ENCODE results near the gene ARGFX.
A peak's percentile ranks its signal among the peaks of the same experiment; 100 is the strongest.

Gene ARGFX

DNA sequence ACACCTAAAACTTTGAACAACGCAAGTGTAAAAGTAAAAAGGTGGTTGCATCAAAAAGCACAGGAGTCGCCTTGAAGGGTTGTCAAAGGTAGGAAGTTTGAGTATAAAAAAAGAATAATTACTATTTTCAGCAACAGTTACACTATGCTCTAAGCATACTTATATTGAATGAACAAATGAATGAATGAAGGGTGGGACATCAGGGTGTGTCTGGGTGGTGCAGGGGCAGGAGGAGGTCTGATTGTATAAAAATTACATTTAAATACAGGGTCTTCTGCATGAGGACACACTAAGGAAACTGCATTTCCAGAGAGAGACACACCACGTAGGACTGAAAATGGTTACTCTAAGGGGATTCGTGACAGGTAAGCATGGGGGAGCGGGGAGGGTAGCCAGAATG is at the start of gene ARGFX:
Gene ARGFX, plus strand, starts transcription at position 301 of the 400 bp plus-strand sequence. CDS start 2,765 bp downstream, outside the sequence.
- H3K36me3 Mint-ChIP-seq (ENCODE audit: low read depth) = no peaks in the 10 kb centered on the region
- no peak within 1 kb of the TSS for H3K27ac Mint-ChIP-seq
- no peaks in the 10 kb centered on the region for H3K9me3 Mint-ChIP-seq
- no peaks in the 10 kb centered on the region for H3K4me1 Mint-ChIP-seq (ENCODE audit: low read depth)
- no peak within 1 kb of the TSS for H3K4me3 Mint-ChIP-seq
- no peaks in the 10 kb centered on the region for H3K27me3 Mint-ChIP-seq

DNA sequence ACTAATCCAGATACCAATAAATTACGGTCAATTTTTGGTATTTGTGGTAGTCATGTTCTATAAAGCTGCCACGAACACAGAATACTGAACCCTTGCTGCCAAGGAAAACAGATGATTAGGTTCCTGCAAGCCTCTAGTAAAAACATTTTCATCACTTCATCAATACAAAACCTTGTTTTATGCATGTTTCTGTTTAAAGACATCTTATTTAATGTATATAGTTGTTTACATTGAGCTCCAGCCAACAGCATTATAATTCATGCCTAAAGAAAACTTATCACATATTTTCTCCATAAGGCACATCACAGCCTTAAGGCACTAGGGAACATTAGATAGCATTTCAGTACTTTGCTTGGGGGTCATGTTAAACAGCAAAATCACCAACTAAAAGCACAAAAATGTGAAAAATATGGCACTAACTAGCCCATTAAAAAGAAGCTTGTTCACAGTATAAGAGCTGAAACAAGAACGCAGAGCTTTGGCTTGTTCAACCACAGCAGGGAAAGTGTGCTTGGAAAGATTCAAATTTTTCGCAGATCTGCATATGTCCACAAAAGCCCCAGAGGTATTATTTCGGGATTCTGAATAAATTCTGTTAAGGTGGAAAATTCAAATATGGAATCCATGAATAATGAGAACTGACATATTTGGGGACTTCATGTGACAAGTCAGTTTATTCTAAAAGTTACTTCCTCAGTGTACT is 49.6 kb upstream of the ARGFX start:
- no peak overlapping the region for H3K4me3 Mint-ChIP-seq
- peaks cover 83% of the 10 kb centered on the region for H3K36me3 Mint-ChIP-seq (ENCODE audit: low read depth)
- no peak overlapping the region for H3K27ac Mint-ChIP-seq
- no peaks in the 10 kb centered on the region for H3K4me1 Mint-ChIP-seq (ENCODE audit: low read depth)
- no peaks in the 10 kb centered on the region for H3K27me3 Mint-ChIP-seq
- peaks cover 21% of the 10 kb centered on the region for H3K9me3 Mint-ChIP-seq

DNA sequence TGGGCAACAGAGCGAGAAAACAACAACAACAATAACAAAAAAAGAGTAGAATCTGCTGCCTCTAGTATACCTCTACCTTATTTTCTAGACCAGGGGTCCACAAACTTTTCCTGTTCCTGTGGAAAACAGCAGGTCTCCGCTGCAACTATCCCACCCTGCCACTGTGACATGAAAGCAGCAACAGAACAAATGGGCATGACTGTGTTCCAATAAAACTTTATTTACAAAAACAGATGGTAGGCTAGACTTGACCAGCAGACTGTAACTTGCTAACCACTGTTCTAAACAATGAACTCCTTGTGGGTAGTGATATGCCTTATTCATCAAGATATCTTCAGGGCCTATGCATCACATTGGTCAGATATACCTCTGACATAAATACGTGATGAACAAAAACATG is 47.2 kb upstream of the ARGFX start:
- H3K27me3 Mint-ChIP-seq = no peaks in the 10 kb centered on the region
- no peak overlapping the region for H3K27ac Mint-ChIP-seq
- H3K36me3 Mint-ChIP-seq (ENCODE audit: low read depth) = peaks cover 79% of the 10 kb centered on the region
- no peaks in the 10 kb centered on the region for H3K4me1 Mint-ChIP-seq (ENCODE audit: low read depth)
- peaks cover 16% of the 10 kb centered on the region for H3K9me3 Mint-ChIP-seq
- H3K4me3 Mint-ChIP-seq = no peak overlapping the region

DNA sequence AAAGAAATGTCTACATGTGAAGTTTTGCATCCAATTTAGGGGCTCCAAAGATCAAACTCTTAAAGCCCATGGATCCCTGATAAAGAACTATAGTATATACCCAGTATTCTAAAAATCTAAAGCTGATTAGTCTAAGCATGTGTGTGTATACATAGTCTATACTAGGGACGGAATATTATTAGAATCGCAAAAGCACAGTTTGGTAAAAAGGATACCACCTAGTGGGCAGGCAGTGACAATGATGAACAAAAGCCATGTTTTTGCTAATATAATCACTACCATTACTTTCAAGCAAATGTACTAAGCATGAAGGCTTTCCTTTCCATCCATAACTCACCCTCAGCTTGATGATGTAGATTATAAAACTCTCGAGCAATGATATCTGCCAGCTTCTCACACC is 38.4 kb upstream of the ARGFX start:
- Mint-ChIP-seq H3K27ac (no peak overlapping the region), H3K9me3 (no peaks in the 10 kb centered on the region), H3K36me3 (ENCODE audit: low read depth) (peaks cover 65% of the 10 kb centered on the region), H3K4me3 (no peak overlapping the region), H3K4me1 (ENCODE audit: low read depth) (no peaks in the 10 kb centered on the region), H3K27me3 (no peaks in the 10 kb centered on the region)

DNA sequence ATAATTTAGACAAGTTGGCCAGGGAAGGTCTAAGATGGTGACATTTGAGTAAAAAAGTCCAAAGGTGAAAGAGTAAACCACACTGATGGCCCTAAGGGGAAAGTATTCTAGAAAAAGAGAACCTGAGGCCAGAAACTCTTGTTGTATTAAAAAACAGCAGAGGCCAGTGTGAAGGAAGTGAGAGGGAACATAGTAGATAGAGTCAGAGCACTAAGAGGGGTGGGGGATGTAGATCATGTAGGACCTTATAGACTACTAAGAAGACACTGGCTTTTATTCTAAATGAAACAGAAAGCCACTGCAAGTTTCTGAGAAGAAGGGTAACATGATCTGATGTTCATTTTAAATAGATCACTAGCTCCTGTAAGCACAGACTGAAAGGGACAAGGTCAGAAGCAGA is 36.5 kb upstream of the ARGFX start:
- Mint-ChIP-seq H3K4me1 (ENCODE audit: low read depth) (no peaks in the 10 kb centered on the region), H3K27ac (no peak overlapping the region)

DNA sequence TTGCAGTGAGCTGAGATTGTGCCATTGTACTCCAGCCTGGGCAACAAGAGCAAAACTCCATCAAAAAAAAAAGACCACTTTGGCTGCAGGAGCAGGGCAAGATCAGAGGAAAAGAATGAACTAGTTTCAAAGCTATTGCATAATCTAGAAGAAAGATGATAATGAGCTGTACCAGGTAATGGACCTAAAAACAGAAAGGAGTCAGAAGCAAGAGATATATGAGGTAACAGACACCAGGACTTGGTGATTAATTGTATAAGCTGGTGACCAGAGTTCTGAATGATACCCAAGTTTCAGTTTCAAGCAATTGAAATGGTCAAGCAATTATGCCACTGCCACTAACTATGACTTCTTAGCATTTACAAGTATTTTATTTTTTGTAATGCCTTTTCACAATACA is 24.8 kb upstream of the ARGFX start:
- Mint-ChIP-seq H3K36me3 (ENCODE audit: low read depth) (peaks cover 42% of the 10 kb centered on the region), H3K9me3 (no peaks in the 10 kb centered on the region), H3K27me3 (no peaks in the 10 kb centered on the region), H3K4me1 (ENCODE audit: low read depth) (peaks cover 24% of the 10 kb centered on the region), H3K4me3 (no peak overlapping the region), H3K27ac (no peak overlapping the region)

More for the DNA sequence above, 36.5 kb upstream of the ARGFX start:
- H3K4me3 Mint-ChIP-seq = no peak overlapping the region
- H3K9me3 Mint-ChIP-seq = no peaks in the 10 kb centered on the region
- no peaks in the 10 kb centered on the region for H3K27me3 Mint-ChIP-seq
- H3K36me3 Mint-ChIP-seq (ENCODE audit: low read depth) = peaks cover 69% of the 10 kb centered on the region

DNA sequence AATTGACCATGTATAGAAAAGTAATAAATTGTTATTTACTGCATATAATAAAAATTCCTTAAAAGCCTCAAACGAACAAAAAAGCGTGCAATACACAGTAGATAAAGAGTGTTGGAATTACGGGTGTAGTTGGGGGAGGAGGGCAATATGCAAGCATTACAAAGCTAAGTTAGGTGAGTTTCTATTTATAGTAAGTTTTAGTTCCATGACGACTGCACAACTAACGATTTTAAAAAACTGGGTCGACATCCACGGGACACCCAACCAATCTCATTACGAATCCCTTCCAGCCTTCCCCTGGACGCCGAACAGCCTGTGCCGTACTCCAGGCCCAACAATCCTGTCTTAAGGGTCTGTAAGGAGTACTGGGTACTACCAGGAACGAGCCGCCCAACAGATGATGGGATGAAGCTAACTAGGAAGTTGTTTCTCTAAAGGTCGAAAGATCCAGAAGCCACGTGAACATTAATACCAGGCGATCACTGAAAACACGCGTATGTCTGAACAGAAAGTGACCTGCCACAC is 22.6 kb upstream of the ARGFX start:
- Mint-ChIP-seq H3K9me3 (no peaks in the 10 kb centered on the region), H3K4me1 (ENCODE audit: low read depth) (peaks cover 24% of the 10 kb centered on the region), H3K27me3 (no peaks in the 10 kb centered on the region), H3K4me3 (peak overlapping the region; percentile 97), H3K27ac (peak overlapping the region; percentile 90), H3K36me3 (ENCODE audit: low read depth) (peaks cover 29% of the 10 kb centered on the region)

DNA sequence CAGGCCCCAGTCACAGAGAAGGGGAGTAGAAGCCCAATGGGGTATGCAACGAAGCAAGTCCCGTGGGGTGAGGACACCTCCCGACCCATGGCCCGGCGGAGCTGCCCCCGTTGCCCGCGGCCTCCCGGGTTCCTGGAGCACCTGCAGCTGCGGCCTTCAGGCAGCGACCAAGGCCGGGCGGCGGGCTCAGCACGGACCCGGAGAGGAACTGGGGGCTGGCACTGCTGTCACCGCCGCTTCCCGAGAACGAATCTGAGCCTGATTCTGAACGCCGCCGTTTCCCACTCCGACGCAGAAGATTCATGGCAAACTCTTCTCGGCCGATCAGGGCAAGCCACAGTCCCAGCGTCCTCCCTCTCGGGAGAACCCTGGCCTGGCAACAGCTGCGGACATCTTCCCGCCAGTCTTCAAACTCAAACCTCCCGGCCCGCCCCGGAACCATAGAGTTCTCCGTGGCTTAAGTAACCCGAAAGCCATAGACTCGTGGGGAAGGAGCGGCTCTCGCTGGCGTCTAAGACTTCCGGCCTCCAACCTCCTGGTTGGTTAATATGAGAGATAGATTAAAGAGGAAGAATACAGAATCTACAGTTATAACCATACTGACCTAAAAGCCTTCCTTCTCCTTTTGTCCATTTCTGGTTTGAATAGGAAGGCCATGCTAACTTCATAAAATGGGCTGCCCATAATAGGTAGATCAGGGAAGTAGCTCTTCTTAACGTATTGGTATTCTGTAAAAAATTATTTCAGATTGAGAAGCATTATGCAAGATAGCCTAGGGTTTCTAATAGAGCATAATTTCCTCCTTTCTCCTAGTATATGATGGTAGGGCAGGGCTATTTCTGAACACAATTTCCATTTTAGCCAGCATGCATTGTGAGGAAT is 21.9 kb upstream of the ARGFX start, which contains the start of gene POLQ:
Gene POLQ, minus strand, starts transcription at position 415 of the 882 bp plus-strand sequence. Its CDS starts 111 bp downstream, at position 304.
- Mint-ChIP-seq H3K9me3 (no peaks in the 10 kb centered on the region), H3K27ac (peak within 1 kb of the TSS; percentile 90), H3K36me3 (ENCODE audit: low read depth) (peaks cover 25% of the 10 kb centered on the region), H3K4me1 (ENCODE audit: low read depth) (peaks cover 24% of the 10 kb centered on the region), H3K27me3 (no peaks in the 10 kb centered on the region), H3K4me3 (peak within 1 kb of the TSS; percentile 97)

DNA sequence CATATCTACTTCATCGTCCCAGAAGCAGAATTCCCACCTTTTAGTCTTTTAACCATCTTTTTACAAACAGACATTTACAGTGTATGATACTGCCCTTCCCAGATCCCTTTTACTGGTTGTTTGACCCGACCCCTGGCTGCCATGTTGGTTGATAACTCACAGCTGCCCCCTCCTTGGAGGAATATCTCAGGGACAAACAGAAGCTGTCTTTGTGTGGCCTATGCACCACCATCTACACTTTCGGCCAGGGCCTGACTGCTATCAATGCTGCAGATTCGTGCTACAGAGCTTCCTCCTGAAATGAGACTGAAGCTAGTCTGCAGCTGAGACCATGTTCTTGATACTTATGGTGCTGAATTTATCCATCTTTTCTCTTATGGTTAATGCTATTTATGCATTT is 15.4 kb upstream of the ARGFX start:
- H3K27ac Mint-ChIP-seq = no peak overlapping the region

DNA sequence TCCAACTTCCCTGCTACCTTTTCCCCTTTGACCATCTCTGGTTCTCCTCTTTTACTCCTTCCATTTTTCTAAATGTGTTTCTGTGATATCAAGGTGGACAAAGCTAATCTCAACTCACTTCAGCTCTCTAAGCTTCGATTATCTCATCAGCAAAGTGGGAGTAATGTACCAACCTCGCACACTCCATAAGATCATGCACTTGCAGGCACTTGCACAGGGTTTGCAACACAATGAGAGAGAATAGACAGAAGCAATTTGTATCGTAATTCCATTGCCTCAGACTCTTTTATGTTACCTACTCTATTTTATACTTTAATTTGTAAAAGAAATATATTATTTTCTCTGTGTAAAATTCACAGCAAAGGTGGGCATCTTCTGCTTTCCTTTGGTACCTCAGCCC is 15.0 kb upstream of the ARGFX start:
- no peak overlapping the region for H3K27ac Mint-ChIP-seq
- H3K27me3 Mint-ChIP-seq = no peaks in the 10 kb centered on the region
- no peaks in the 10 kb centered on the region for H3K4me1 Mint-ChIP-seq (ENCODE audit: low read depth)
- no peaks in the 10 kb centered on the region for H3K36me3 Mint-ChIP-seq (ENCODE audit: low read depth)
- no peaks in the 10 kb centered on the region for H3K9me3 Mint-ChIP-seq
- H3K4me3 Mint-ChIP-seq = no peak overlapping the region

More for the DNA sequence above, 15.4 kb upstream of the ARGFX start:
- H3K4me1 Mint-ChIP-seq (ENCODE audit: low read depth) = no peaks in the 10 kb centered on the region
- no peaks in the 10 kb centered on the region for H3K9me3 Mint-ChIP-seq
- H3K27me3 Mint-ChIP-seq = no peaks in the 10 kb centered on the region
- H3K4me3 Mint-ChIP-seq = no peak overlapping the region
- no peaks in the 10 kb centered on the region for H3K36me3 Mint-ChIP-seq (ENCODE audit: low read depth)

DNA sequence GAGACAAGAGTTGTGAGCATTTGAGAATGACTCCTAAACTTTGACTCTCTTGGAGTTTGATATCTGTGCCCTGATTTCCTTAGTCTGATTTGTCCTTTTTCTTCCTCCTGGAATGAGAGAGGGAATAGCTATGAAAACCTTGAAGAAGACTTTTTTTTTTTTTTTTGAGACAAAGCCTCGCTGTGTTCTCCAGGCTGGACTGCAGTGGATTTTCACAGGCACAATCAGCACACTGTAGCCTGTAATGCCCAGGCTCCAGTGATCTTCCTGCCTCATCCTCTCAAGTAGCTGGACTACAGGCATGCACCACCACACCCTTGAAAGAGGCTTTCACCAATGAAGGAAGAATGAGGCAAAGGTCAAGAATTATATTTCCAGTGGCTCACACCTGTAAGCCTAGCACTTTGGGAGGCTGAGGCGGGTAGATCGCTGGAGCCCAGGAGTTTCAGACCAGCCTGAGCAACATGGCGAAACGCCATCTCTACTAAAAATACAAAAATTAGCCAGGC is 10.3 kb upstream of the ARGFX start:
- no peaks in the 10 kb centered on the region for H3K27me3 Mint-ChIP-seq
- H3K4me1 Mint-ChIP-seq (ENCODE audit: low read depth) = no peaks in the 10 kb centered on the region
- no peak overlapping the region for H3K4me3 Mint-ChIP-seq
- H3K9me3 Mint-ChIP-seq = no peaks in the 10 kb centered on the region
- H3K36me3 Mint-ChIP-seq (ENCODE audit: low read depth) = no peaks in the 10 kb centered on the region
- no peak overlapping the region for H3K27ac Mint-ChIP-seq

DNA sequence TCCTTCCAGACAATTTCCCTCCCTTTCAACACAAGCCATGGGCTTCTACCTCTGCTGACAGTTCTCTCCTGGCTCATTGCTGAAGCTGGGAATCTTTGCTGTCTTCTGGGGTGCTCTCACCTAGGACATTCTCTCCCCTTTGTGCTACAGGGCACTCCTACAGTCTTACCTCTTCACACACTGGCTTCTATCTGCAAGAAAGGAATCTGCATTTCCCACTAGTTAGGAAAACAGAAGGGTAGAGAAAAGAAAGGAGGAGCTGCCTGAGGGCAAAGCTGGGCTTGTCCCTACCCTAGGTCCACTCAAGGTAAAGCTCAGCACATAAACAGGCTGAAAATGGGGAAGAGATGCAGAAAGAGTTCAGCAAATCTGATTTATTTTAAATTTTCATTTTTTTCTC is 5.6 kb upstream of the ARGFX start:
- Mint-ChIP-seq H3K27me3 (no peaks in the 10 kb centered on the region), H3K4me1 (ENCODE audit: low read depth) (no peaks in the 10 kb centered on the region), H3K27ac (no peak overlapping the region), H3K4me3 (no peak overlapping the region), H3K9me3 (no peaks in the 10 kb centered on the region), H3K36me3 (ENCODE audit: low read depth) (no peaks in the 10 kb centered on the region)

DNA sequence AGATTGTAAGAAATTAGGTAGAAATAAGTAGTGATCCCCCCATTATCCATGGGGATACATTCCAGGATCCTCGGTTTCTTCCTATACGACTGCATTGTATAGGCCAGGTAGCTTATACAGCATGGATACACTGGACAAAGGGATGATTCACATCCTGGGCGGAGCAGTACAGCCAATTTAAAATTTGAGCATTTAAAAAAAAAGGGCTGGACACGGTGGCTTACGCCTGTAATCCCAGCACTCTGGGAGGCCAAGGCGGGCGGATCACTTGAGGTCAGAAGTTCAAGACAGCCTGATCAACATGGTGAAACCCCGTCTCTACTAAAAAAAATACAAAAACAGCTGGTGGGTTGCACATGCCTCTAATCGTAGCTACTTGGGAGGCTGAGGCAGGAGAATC is 976 bp upstream of the ARGFX start:
- Mint-ChIP-seq H3K27me3 (no peaks in the 10 kb centered on the region), H3K4me1 (ENCODE audit: low read depth) (no peaks in the 10 kb centered on the region), H3K4me3 (no peak overlapping the region), H3K9me3 (no peaks in the 10 kb centered on the region), H3K36me3 (ENCODE audit: low read depth) (no peaks in the 10 kb centered on the region), H3K27ac (no peak overlapping the region)

DNA sequence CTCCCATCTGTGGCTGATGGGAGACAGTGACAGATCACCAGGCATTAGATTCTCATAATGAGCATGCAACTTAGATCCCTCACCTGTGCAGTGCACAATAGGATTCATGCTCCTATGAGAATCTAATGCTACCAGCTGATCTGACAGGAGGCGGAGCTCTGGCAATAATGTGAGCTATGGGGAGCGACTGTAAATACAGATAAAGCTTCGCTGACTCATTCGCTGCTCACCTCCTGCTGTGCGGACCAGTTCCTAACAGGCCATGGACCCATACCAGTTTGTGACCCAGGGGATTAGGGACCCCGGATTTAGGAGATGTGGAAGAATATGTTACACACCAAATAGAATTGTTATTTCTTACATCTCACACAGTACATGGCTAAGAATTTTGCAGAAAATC is 6.7 kb downstream of the ARGFX start:
- H3K27me3 Mint-ChIP-seq = no peaks in the 10 kb centered on the region
- no peaks in the 10 kb centered on the region for H3K36me3 Mint-ChIP-seq (ENCODE audit: low read depth)
- no peak overlapping the region for H3K27ac Mint-ChIP-seq
- no peak overlapping the region for H3K4me3 Mint-ChIP-seq
- no peaks in the 10 kb centered on the region for H3K9me3 Mint-ChIP-seq
- H3K4me1 Mint-ChIP-seq (ENCODE audit: low read depth) = no peaks in the 10 kb centered on the region

DNA sequence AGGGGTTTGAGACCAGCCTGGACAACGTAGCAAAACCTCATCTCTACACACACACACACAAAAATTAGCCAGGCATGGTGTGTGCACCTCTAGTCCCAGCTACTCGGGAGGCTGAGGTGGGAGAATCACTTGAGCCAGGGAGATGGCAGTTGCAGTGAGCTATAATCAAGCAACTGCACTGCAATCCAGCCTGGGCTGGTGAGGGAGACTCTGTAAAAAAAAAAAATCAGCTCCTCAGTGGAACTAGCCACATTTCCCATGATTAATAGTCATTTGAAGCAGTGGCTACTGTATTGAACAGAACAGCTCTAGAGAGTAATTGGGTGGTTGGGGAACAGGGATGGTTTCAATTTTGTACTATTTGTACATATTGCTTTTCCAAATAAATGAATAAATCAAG is 13.9 kb downstream of the ARGFX start:
- Mint-ChIP-seq H3K36me3 (ENCODE audit: low read depth) (no peaks in the 10 kb centered on the region), H3K4me1 (ENCODE audit: low read depth) (no peaks in the 10 kb centered on the region), H3K27ac (no peak overlapping the region), H3K9me3 (no peaks in the 10 kb centered on the region), H3K27me3 (peaks cover 20% of the 10 kb centered on the region), H3K4me3 (no peak overlapping the region)

Measured in stimulated activated naive CD8-positive, alpha-beta T cell treated with anti-CD3 and anti-CD28 coated beads, Interleukin-15, Interleukin-2, amounts not matched to agents 100 ng/mL and 50 ng/mL, for 24 hours (primary cell).